Heart left ventricle (tissue), 16 donors: ENCODE measurements around the gene C14orf180. TPM values are rescaled to one million over a fixed set of nuclear protein-coding genes. Genes with fewer than 3 reads are reported as not detected.
A peak's percentile ranks its signal among the peaks of the same experiment; 100 is the strongest.

Experiments
- ATAC-seq, 4 donors: fragments of 200-7000 bp; cut with Tn5 transposase; one replicate each; pipeline ENCODE4 v1.9.1; 2020 to 2022; ENCODE audit warnings: moderate library complexity in 4 of 4, mild to moderate bottlenecking in 3 of 4, moderate number of reproducible peaks in 1 of 4
- DNase-seq, 5 donors: peaks; one replicate each; pipeline ENCODE4 v3.0.0-alpha.2; 2020
- H3K27ac ChIP-seq, 12 donors: fragments of 200-600 bp; sonication (generic) in 4 of 12; one replicate each; pipeline versions ENCODE4 v1.5.0 to v1.8.0; 2016 to 2022; ENCODE audit warnings: mild to moderate bottlenecking in 2 of 12
- H3K27me3 ChIP-seq, 9 donors: fragments of 200-600 bp; sonication (generic) in 2 of 9; one replicate each; pipeline versions ENCODE4 v1.5.1 to v1.8.0; 2016 to 2022; ENCODE audit warnings: mild to moderate bottlenecking in 3 of 9
- H3K36me3 ChIP-seq, 9 donors: fragments of 200-600 bp; sonication (generic) in 2 of 9; one replicate each; pipeline versions ENCODE4 v1.5.0 to v1.8.0; 2018 to 2022; ENCODE audit warnings: mild to moderate bottlenecking in 2 of 9
- H3K4me1 ChIP-seq, 12 donors: fragments of 200-600 bp; sonication (generic) in 4 of 12; one replicate each; pipeline versions ENCODE4 v1.5.0 to v1.8.0; 2016 to 2022; ENCODE audit warnings: mild to moderate bottlenecking in 3 of 12
- H3K4me3 ChIP-seq, 12 donors: fragments of 200-600 bp; sonication (generic) in 4 of 12; one replicate each; pipeline versions ENCODE4 v1.5.0 to v1.8.0; 2017 to 2022; ENCODE audit warnings: mild to moderate bottlenecking in 9 of 12, moderate library complexity in 4 of 12
- H3K9me3 ChIP-seq, 12 donors: fragments of 200-600 bp; sonication (generic) in 4 of 12; one replicate each; pipeline versions ENCODE4 v1.5.0 to v1.8.0; 2016 to 2022; ENCODE audit warnings: mild to moderate bottlenecking in 1 of 12
- CTCF ChIP-seq, 12 donors: fragments of 200-600 bp; sonication (generic) in 4 of 12; IDR thresholded peaks; one replicate each; pipeline versions ENCODE4 v1.5.0 to v1.8.0; 2018 to 2022; ENCODE audit warnings: antibody characterized with exemption in 12 of 12, mild to moderate bottlenecking in 5 of 12
- POLR2A ChIP-seq, 2 donors: fragments of 450-650 bp; IDR thresholded peaks; one replicate each; pipeline ENCODE4 v1.6.1; 2017; ENCODE audit warnings: antibody characterized with exemption in 2 of 2, mild to moderate bottlenecking in 2 of 2, moderate library complexity in 2 of 2
- WGBS, 4 donors: extraction: QIAGEN DNeasy Blood & Tissue Kit in 2 of 4; methylation state at CpG; one replicate each; pipeline versions ENCODE4 v1.1.5 to v1.1.7; 2013 to 2018; 5-methylcytosine and 5-hydroxymethylcytosine counted together
- intact Hi-C, 10 donors: fragments of 100-400 bp; cut with DNase I; formaldehyde crosslinking; loops; one replicate each; pipeline versions ENCODE4 v1.11.1 to v1.14.2; 2022
- polyA plus RNA-seq, 2 donors: library from polyadenylated mRNA; stranded (reverse); fragments of 200-250 nt; gene quantifications; one replicate each; pipeline ENCODE4 v1.2.3, GENCODE V29; 2013
- total RNA-seq, 9 donors: library from RNA; depleted of rRNA in 2 of 9; stranded (reverse); fragments of >200 nt in 2 of 9; fragmentation: NEBNext Ultra II Directional in 3 of 9; extraction: Animal tissue kit (Norgen Biotek cat#: 25700) in 3 of 9; gene quantifications; one replicate each; pipeline versions ENCODE4 v1.1.0 to v1.2.4, GENCODE V29; 2016 to 2023
- donor health status: ischemic (EF 13 %, LVEDD 7.1; RV severe dilation, severe dysfunction).
- donor health status: healthy with polysubstance abuse.
- donor health status: DM: no; HTN: yes; CAD: no.
- donor health status: DM: no; HTN: no; CAD: no.
- donor health status: ischemic (EF 25% LVEDD 6.9; RV normal size, moderate dysfunction).
- donor health status: ischemic (EF 25% LVEDD 5.7; RV mildly dilated, moderate dysfunction).
- donor health status: healthy.
- donor health status: DM: yes; HTN: yes; CAD: no.
- donor health status: ischemic (EF 35%, LVEDD 5.7; RV mildly dilated, moderate dysfunction).
- donor health status: nonischemic (EF 11% LVEDD 7.7; RV severe dilation, severe dysfunction).
- donor health status: DM: yes; HTN: yes; CAD: no.
- donor health status: PGD.
- donor health status: ischemic (EF 29% LVEDD 5.4; RV normal size, mild dysfunction).
- donor health status: nonischemic (EF 23%, LVEDD 6.1; RV moderate dilation, normal function).

C14orf180 gene
- total and polyA plus RNA-seq, 11 donors = 11.1 to 170 (median 75.3) TPM

- no peak overlapping the region for H3K4me3 ChIP-seq
- DNase-seq (peak in 1 of 5 donors; percentile 58), ATAC-seq (peak in 2 of 4 donors; percentile 13 to 35)
- no peaks in the 10 kb centered on the region for H3K9me3 ChIP-seq
- peaks cover 0 to 32% (median 0%) of the 10 kb centered on the region in 9 donors for H3K27me3 ChIP-seq
- WGBS, 4 donors = 58 to 67% (median 62%) methylated on average over 8 to 11 of the region's 11 CpGs
- no peak overlapping the region for H3K27ac ChIP-seq
- no peaks in the 10 kb centered on the region for H3K36me3 ChIP-seq
- intact Hi-C loops = no loop called here
- no peak for TF ChIP-seq POLR2A (IDR thresholded peaks at IDR 0.05)
- no peak for TF ChIP-seq CTCF (IDR thresholded peaks at IDR 0.05)
- H3K4me1 ChIP-seq = peaks cover 0 to 33% (median 0%) of the 10 kb centered on the region in 12 donors
Observed at GRCh38 chr14:104572024-104572626, 7.4 kb upstream of the C14orf180 start.

DNA sequence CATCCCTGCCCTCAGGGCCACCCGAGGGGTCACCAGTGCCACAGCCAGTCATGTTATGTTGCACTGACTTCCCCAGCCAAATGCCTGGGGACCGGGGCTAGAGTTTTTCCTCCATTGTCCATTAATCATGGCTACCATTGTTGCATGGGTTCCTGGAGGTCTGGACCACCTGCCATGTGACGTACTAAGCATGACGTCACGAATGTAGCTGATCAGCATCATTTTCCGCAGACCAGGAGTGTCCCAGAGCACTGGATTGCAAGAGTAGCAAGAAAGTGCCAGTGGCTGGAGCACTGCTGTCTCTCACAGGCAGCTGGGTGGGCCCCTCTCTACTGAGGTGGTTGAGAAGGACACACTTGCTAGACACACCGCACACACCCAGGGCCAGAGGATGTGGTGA is 6.9 kb upstream of the C14orf180 start:
- no peaks in the 10 kb centered on the region for H3K9me3 ChIP-seq
- TF ChIP-seq CTCF (IDR thresholded peaks at IDR 0.05) = no peak
- no peak for TF ChIP-seq POLR2A (IDR thresholded peaks at IDR 0.05)
- H3K27ac ChIP-seq = no peak overlapping the region
- no peak overlapping the region for H3K4me3 ChIP-seq
- DNase-seq (no peak), ATAC-seq (no peak)
- H3K36me3 ChIP-seq = no peaks in the 10 kb centered on the region
- WGBS, 4 donors = 80 to 93% (median 89%) methylated on average over 5 to 7 of the region's 7 CpGs
- intact Hi-C loops = no loop called here
- H3K4me1 ChIP-seq = peaks cover 0 to 39% (median 2%) of the 10 kb centered on the region in 12 donors
- H3K27me3 ChIP-seq = peaks cover 0 to 32% (median 0%) of the 10 kb centered on the region in 9 donors

GRCh38 chr14:104573930-104574329 is 5.6 kb upstream of the C14orf180 start:
- Histone ChIP-seq H3K4me3 (no peak overlapping the region), H3K27ac (peak overlapping the region in 3 of 12 donors; percentile 4 to 34 (median 24)), H3K9me3 (no peaks in the 10 kb centered on the region), H3K36me3 (no peaks in the 10 kb centered on the region), H3K27me3 (peaks cover 0 to 39% (median 0%) of the 10 kb centered on the region in 9 donors), H3K4me1 (peaks cover 0 to 51% (median 9%) of the 10 kb centered on the region in 12 donors)
- 24 to 38% (median 34%) methylated on average over 3 to 9 of the region's 9 CpGs for WGBS, 4 donors
- TF ChIP-seq CTCF (IDR thresholded peaks at IDR 0.05) (no peak), POLR2A (IDR thresholded peaks at IDR 0.05) (no peak)
- peak in 2 of 5 donors; percentile 43 to 78 for DNase-seq
- ATAC-seq = peak; percentile 42 to 63 (median 54)
- intact Hi-C loops = no loop called here

DNA sequence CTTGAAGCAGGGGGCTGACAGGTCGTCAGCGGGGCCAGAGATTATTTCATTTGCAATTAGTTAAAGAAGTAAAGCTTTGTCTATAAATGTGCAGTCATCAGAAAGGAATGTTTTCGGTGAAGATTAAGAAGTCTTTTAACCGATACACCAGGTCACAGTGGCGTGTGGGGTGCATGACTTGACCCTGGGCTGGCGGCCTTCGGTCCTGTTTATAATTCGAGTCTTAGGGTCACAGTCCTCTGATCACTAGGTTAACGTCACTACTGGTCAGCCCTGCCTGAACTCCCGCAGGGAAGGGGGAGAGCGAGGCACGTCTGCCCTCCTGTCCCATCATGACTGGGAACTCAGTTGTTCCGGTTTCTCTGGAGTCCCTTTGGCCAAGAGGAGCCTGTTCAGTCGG is 5.0 kb upstream of the C14orf180 start:
- H3K4me3 ChIP-seq = no peak overlapping the region
- H3K27me3 ChIP-seq = peaks cover 0 to 35% (median 0%) of the 10 kb centered on the region in 9 donors
- intact Hi-C loops = no loop called here
- no peak for ATAC-seq
- TF ChIP-seq CTCF (IDR thresholded peaks at IDR 0.05) = no peak
- H3K36me3 ChIP-seq = no peaks in the 10 kb centered on the region
- H3K27ac ChIP-seq = peak overlapping the region in 2 of 12 donors; percentile 24 to 34
- 58 to 72% (median 67%) methylated on average over 14 of the region's 14 CpGs for WGBS, 4 donors
- H3K4me1 ChIP-seq = peaks cover 0 to 57% (median 11%) of the 10 kb centered on the region in 12 donors
- H3K9me3 ChIP-seq = no peaks in the 10 kb centered on the region
- DNase-seq = no peak
